GM21515 (cell line): ENCODE results near the gene SPATS2.
"Not testable (repeated sequence)": the region's sequence is repeated elsewhere in the genome, so short reads cannot be mapped to it uniquely, and the experiment has no call there.

Experiments used
- ATAC-seq: cut with Tn5 transposase; IDR thresholded peaks from one replicate; pipeline ENCODE4 v1.9.1; 2021; ENCODE audit not compliant: unreplicated experiment

SPATS2 gene

DNA sequence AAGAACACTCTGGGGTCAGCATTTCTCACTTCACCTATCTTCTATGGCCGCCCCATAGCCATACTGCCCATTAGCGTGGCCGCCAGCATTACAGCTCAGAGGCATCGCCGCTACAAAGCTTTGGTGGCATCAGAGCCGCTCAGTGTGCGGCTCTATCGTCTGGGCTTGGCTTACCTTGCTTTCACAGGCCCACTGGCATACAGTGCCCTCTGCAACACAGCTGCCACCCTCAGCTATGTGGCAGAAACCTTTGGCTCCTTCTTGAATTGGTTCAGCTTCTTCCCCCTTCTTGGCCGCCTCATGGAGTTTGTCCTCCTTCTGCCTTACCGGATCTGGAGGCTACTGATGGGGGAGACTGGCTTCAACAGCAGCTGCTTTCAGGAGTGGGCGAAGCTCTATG is 18.0 kb upstream of the SPATS2 start:
- no peak for ATAC-seq

DNA sequence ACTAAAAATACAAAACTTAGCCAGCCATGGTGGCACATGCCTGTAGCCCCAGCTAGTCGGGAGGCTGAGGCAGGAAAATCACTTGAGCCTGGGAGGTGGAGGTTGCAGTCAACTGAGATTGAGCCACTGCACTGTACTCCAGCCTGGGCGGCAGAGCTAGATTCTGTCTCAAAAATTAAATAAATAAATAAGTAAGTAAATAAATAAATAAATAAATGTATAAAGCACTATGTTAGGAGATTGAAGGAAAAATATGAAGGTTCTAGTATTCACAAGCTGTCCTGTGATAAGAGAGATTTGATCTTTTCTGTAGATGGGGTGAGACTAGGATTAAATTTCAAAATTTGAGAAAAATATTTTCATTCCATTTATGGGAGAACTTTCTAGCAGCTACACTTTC is 14.9 kb upstream of the SPATS2 start:
- no peak for ATAC-seq

DNA sequence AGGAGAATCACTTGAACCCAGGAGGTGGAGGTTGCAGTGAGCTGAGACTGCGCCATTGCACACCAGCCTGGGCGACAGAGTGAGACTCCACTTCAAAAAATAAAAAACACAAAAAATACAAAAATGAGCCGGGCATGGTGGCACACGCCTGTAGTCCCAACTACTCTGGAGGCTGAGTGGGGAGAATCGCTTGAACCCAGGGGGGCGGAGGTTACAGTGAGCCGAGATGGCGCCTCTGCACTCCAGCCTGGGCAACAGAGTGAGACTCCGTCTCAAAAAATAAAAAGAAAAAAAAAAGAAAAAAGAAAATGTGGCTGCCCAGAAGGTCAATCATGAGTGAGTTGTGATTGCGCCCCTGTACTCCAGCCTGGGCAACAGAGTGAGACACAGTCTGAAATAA is 11.3 kb upstream of the SPATS2 start:
- ATAC-seq: no peak

DNA sequence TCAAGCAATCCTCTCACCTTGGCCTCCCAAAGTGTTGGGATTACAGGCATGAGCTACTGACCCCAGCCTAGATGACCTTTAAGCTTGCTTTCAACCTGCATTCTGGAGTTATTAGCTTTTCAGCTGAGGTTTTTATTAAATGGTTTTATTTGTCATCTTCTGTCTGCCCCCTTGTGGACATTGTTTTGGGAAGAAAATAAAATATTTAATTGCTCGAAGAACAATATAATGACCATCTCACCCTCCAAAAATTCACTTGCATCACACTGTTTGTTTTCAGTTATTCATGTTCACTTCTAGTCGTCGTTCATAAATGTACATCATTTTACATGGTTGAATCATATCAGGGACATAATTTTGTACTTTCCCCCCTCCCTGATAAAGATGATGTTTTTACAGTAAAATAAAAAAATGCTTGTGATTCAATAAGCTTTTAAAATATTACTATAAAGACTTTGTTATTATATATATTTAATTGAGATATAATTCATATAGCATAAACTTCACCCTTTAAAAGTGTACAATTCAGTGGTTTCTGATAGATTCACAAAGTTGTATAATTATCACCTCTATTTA is 10.1 kb upstream of the SPATS2 start:
- no peak for ATAC-seq

DNA sequence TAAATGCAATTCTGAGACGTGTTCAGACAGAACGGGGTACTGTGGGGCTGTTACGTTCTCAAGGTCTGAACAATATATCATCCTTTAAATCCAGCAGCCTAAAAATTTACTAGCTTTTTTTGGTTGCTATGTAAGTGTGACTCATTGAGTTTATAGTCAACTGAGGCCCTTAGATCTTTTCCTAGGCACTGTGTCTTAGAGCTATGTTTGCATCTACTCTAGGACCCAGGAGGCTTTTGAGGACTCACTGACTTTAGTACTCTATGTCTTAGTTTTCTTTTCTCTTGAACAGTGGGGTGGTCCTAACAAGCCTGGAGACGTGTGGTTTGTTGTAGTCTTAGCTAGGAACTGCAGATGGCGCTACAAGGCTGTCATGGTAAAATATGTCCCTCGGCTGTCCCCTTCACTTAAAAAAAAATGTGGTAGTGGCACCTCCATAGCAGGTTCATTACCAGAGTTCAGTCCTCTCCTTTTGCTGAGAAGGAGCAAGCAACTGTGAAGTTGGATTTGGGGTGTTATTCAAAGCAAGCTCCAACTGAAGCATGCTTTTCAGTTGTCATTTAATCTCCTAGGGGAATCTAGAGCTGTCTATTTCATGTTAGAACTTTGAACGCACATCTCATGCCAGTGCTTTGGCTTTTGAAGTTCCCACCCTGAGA is 8.7 kb upstream of the SPATS2 start:
- ATAC-seq: no peak

DNA sequence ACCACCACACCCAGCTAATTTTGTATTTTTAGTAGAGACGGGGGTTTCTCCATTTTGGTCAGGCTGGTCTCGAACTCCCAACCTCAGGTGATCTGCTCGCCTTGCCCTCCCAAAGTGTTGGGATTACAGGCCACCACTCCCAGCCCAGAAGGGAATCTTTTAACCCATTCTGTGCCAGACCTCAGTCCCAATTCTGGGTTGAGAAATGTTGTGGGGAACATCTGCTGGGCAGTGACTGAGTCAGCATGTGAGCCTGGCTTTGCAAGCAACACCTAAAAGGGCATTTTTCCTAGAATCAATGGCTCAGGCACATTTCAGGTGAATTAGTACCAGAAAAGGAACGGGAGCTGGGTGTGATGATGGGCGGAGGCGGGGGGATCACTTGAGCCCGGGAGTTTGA is 7.6 kb upstream of the SPATS2 start:
- ATAC-seq: no peak

DNA sequence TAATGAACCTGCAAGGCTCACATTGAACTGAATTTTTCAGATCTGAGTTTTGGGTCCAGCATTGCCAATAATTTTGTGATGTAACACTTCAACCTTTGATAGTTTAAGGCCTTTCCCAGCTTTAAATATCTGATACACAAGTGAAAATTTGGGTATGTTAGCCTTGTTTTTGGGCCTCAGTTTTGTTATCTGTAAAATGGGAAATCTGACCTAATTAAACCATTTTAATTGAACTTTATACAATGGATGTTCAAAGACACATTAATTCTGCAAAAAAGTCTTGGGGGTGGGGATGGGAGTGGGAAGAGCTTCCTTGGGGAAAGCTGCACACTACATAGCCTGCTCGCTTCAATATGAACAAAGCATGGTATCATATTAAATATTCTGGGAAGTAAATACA is 5.2 kb upstream of the SPATS2 start:
- no peak for ATAC-seq

DNA sequence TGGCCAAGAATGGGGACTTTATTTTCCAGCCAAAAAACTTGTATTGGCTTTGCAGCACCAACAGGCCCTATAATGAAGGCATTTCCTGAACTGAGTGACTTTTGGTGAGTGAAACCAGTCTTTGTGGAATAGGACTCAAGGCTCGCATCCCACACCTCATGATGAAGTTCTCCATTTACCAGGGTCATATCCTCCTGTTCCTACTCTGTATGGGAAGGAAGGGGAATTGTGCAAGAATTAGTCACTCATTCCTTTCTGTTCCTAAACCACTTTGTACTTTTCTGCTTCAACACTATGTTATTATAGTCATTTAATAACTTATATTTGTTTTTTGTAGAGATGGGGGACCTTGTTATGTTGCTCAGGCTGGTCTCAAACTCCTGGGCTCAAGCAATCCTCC is 2.3 kb upstream of the SPATS2 start:
- ATAC-seq: no peak

DNA sequence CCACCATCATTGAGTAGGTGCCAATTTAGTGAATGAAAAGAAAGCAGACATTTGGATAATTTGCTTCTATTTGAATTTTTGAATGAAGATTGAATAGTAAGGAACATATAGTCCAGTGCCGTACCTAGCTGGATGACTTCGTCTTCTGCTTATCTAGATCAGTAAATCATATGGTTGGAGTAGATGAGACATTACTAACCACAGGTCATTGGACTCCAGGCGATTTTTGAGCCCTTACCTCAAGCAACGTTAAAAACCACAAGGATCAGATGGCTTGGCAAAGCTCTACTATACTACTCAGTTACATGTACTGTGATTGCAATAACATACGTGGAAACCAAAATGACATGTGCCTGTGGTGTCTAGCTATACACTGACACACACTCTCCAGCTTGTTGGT is 1.7 kb upstream of the SPATS2 start:
- ATAC-seq: no peak

DNA sequence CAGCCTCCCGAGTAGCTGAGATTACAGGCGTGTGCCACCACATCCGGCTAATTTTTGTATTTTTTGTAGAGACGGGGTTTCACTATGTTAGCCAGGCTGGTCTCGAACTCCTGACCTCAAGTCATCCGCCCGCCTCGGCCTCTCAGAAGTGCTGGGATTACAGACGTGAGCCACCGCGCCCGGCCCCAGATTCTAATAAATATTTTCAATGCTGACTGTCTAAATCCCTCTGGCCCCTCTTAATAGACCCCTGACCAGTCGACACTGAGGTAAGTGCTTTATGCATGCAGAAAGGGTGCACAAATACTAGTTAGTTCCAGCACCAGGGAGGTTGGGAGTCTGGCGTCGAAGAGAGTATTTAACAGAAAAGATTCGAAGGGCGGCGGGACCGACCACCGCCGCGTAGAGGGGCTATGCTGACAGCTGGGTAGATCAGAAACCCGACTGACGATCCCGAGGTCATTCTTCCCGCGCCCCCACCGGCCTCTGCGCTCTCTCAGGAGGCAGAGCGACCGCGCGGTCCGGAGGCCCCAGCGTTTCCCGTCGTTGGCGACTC is 1.1 kb upstream of the SPATS2 start:
- no peak for ATAC-seq

DNA sequence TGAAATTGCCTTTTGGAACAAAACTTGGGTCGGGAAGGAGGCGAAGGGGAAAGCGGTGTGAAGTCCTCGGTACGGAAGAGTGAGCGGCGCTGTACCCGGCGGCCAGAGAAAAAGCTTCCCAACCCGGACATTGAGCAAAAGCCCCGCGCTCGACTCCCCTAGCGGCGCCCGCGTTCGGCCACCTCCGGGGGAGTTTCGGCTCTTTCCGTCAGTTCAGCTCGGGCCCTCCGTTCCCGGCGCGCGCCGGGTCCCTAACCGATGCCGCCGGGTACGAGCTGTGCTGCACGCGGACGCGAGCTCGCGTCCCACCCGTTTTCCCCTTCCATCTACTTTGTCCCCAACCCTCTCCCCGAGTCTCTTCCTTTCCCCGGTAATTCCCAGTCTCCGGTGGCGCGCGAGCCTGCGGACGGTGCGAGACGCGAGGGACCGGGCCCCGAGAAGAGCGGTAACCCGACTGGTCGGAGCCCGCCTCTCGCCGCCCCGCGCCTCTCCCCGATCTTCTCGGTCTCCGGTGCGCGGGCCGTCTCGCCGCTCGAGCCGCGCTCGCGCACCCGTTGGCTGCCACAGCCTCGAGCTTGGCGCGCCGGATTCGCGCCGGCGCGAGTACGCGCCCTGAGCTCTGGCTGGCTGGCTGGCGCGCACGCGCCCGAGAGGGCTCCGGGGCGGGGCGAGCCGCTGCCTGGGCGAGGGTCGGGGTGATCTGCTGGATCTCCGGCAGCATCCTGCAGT is 446 bp upstream of the SPATS2 start:
- ATAC-seq: peak; percentile 57

DNA sequence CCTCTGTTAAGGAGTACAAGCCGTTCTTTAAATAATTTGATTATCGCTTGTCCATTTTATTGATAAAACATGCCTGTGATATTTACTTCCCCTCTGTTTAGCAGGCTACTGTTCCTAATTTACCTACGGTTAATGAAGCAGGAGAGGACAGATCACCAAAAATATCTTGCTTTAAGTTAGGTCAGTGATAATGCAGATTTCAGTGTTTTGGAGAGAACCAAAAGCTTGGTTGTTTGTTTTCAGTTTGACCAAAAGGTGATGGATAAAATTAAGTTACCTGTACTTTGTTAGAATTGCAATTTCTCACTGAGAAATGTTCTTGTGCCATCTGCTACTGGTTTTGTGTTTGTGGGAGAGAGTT is 958 bp downstream of the SPATS2 start:
- ATAC-seq: no peak

DNA sequence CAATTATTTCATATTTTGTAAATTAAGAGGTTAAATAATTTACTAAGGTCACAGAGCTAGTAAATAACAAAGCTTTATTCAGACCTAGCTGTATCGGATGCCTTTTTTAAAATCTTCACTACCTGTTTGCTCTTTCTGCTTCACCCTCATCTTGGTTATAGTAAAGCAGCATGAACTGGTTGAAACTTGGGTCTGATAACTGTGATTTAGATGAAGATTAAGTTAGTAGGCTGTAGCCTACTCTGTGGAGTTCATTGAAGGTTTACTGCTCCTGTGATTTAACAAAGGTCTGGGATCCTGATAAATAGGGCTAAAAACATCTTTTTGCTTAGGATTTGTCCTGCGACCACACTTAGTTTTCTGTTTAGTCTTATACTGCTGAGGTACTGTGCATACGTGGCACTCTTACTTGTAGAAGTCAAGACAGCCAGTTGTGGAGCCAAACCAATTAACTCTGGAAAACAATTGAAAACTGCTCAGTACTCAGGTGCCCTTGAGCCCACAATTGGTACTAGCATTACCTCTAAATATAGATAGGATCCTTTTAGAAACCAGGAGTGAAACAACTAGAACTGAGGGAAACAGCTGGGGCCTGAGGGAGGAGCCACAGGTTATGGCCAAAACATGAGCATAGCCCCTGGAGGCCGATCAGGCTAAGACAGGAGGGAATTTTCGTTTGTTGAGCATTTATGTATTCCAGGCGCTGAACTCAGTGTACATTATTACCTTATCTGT is 2.3 kb downstream of the SPATS2 start:
- ATAC-seq: peak; percentile 44

DNA sequence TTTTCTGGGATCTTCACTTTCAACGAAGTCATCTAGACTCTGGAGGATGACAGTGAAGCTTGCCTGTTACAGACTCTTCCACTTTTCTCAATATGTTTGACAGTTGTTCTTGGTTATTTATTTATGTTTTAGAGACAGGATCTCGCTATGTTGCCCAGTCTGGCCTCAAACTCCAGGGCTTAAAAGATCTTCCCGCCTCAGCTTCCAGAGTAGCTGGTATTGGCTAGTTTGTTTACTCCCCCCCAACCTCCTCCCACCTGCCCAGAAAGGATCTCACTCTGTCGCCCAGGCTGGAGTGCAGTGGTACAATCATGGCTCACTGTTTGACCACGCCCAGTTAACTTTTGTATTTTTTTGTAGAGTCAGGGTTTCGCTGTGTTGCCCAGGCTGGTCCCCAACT is 3.3 kb downstream of the SPATS2 start:
- no peak for ATAC-seq

DNA sequence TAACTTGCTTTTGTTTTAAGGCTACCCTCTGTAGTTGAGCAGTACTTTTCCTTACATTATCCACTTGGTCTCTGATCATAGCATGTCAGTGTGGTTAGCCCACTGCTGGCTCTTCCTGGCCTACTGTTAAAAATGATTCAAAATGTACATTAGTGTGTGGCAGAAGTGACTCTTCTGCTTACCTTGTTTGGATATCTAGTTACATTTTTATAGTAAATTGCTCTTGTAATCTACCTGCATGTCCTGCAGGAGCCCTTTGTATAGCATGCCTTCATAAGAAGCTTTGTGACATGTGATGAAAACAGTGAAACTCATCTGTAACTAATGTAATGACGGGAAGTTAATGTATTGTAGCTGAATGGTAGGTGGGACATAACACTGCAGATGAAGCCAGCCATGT is 8.1 kb downstream of the SPATS2 start:
- no peak for ATAC-seq

DNA sequence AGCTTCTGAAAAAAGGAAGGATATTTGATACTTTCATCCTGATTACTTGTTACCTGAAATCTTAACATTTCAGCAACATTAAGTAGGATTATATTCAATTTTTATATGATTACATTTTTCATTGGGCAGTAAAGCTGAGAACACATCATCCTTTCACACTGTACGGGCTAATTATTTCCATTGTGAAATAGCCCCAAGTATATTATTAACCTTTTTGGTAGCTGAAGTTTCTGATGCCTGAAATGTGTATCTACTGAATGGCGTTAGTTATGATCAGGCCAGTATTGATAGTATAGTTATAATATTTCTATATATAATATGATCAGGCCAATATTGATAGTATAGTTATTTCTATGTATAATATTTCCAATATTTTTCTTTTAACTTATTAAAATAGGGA is 10.1 kb downstream of the SPATS2 start:
- ATAC-seq: no peak

DNA sequence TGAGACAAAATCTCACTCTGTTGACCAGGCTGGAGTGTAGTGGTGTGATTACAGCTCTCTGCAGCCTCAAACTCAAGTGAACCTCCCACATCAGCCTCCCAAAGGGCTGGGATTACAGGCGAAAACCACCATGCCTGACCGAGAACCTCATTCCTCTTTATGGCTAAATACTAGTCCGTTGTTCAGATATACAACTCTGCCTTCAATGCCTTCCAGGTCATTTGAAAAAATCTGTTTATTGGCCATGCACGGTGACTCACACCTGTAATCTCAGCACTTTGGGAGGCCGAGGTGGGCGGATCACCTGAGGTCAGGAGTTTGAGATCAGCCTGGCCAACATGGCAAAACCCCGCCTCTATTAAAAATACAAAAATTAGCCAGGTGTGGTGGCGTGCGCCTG is 12.9 kb downstream of the SPATS2 start:
- not testable (repeated sequence) for ATAC-seq

DNA sequence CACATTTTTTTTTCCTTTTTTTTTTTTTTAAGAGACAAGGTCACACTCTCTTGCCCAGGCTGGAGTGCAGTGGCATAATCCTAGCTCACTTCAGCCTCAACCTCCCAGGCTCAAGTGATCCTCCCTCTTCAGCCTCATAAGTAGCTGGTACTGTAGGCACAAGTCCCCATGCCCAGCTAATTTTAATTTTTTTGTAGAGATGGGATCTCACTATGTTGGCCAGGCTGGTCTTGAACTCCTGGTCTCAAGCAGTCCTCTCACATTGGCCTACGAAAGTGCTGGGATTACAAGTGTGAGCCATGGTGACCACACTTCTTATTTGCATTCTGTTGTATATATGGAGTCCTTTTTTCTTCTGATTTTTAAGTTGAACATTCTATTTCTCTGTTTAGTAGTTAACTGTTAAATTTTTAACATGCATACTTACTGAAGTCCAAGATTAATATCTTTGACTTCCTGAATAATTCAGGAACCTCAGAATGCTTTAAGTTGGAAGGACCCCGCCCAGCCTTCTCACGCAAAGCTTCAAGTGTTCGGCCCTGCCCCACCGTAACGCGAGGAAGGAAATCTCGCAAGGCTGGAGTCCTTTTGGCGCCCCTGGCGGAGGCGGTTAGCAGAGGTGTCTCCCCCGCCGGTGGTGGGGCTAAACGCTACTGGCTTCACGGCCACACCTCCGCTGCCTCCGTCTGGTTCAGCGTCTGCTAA is 21.6 kb downstream of the SPATS2 start:
- ATAC-seq: no peak

DNA sequence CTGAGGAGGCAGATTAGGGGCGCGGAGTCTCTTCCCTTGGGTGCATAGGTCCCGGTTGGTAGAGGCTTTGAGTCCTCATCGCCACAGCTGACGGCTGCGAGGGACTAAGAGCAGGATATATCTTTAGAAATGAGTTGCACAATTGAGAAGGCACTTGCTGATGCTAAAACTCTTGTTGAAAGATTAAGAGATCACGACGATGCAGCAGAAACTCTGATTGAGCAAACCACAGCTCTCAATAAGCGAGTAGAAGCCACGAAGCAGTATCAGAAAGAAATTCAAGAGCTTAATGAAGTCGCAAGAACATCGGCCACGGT is 22.1 kb downstream of the SPATS2 start:
- ATAC-seq: no peak

DNA sequence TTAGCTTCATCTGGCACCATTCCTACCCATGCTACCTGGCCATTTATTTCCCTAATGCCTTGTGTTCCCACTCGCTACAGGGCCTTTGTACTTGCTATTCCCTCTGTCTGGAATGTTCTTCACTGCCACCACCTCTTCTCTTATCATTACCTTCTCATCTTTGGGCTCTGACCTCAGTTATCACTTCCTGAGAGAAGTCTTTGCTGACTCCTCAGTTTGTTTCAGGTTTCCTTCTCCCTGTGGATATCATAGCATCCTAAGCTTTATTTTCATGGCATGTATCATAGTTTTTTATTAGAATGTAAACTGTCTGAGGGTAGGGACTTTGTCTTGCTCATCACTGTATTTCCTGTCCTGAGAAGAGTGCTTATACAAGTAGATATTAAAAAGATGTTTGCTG is 29.7 kb downstream of the SPATS2 start:
- no peak for ATAC-seq

DNA sequence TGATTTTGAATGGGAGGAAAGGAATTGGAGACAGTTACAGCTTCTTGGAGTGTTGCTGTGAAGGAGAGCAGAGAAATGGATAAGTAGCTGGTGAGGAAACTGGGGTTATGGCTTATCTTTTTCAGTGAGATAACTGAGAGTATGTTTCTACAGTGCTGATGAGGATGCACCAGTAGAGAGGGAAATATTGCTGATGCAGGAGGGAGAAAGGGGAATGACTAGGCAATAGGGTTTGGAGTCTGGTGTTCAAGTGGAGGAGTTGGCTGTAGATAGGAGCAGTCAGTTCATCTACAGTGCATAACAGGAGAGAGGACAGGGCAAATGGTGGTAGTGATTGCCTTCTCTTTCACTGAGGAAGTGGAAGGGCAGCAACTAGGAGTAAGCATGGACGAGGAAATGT is 33.0 kb downstream of the SPATS2 start:
- ATAC-seq: no peak
